Panc1 (cell line): ENCODE measurements around the gene MACROD2. TPM values are rescaled to one million over a fixed set of nuclear protein-coding genes. Genes with fewer than 3 reads are reported as not detected.

Source experiments
- ATAC-seq: fragments of 200-7000 bp; cut with Tn5 transposase; 2 replicates; pipeline ENCODE4 v1.9.1; 2020; ENCODE audit warnings: mild to moderate bottlenecking, moderate library complexity
- BruUV-seq: library from RNA; stranded (reverse); fragments of 400-500 nt; replicated peaks from 2 replicates; lab custom pipeline; 2021; lab: Mats Ljungman, UMichigan
- CTCF ChIA-PET: fragments of 300-600 bp; sonication (Branson Sonifier 250); formaldehyde crosslinking; loops from one replicate; lab custom pipeline; 2022; ENCODE audit warnings: antibody characterized with exemption; lab: Charles Lee
- POLR2A ChIA-PET: fragments of 300-600 bp; sonication (Branson Sonifier 250); formaldehyde crosslinking; loops from one replicate; lab custom pipeline; 2022; ENCODE audit warnings: antibody characterized with exemption; lab: Charles Lee
- DNase-seq: peaks from one replicate; pipeline ENCODE4 v3.0.0-alpha.2; 2010; ENCODE audit warnings: low read depth, low spot score
- H3K27ac ChIP-seq: 2 replicates; pipeline ENCODE4 v1.5.1; 2011; ENCODE audit warnings: mild to moderate bottlenecking, low read length, inconsistent platforms
- H3K27me3 ChIP-seq: fragments of 200-500 bp; sonication (Bioruptor generic); 2 replicates; pipeline ENCODE4 v1.6.0; 2014; ENCODE audit warnings: low read length, inconsistent platforms; ENCODE audit not compliant: control insufficient read depth, insufficient read depth
- H3K36me3 ChIP-seq: fragments of 200-500 bp; sonication (Bioruptor generic); 2 replicates; pipeline ENCODE4 v1.5.1; 2014; ENCODE audit warnings: inconsistent platforms, mild to moderate bottlenecking, low read length, moderate library complexity; ENCODE audit not compliant: control insufficient read depth, insufficient read depth
- H3K4me1 ChIP-seq: 2 replicates; pipeline ENCODE4 v1.5.1; 2011; ENCODE audit warnings: inconsistent platforms, mild to moderate bottlenecking, low read length, moderate library complexity; ENCODE audit not compliant: control insufficient read depth, insufficient read depth
- H3K4me3 ChIP-seq, 2 experiments: 2 replicates each; pipeline ENCODE4 v1.5.1; 2011 to 2012; ENCODE audit warnings: low read depth in 2 of 2, low read length in 2 of 2, mild to moderate bottlenecking in 2 of 2, inconsistent platforms in 1 of 2, moderate library complexity in 1 of 2
- H3K9me3 ChIP-seq: fragments of 200-500 bp; sonication (Bioruptor generic); 2 replicates; pipeline ENCODE4 v1.5.1; 2014; ENCODE audit warnings: low read depth, mild to moderate bottlenecking, inconsistent platforms, low read length, moderate library complexity; ENCODE audit not compliant: control insufficient read depth, insufficient read depth
- POLR2AphosphoS5 ChIP-seq: IDR thresholded peaks from 2 replicates; pipeline ENCODE4 v1.6.1; 2012; ENCODE audit warnings: mild to moderate bottlenecking, low read depth, low read length, moderate library complexity
- SIN3A ChIP-seq: IDR thresholded peaks from 2 replicates; pipeline ENCODE4 v1.6.1; 2012; ENCODE audit warnings: low read depth, mild to moderate bottlenecking, low read length, moderate library complexity, borderline replicate concordance; ENCODE audit not compliant: insufficient read depth
- TCF7L2 ChIP-seq: IDR thresholded peaks from 2 replicates; pipeline ENCODE4 v1.6.1; 2011; ENCODE audit warnings: mild to moderate bottlenecking, low read depth, low read length, inconsistent platforms
- in situ Hi-C: cut with HindIII; loops from 2 replicates; pipeline ENCODE4 v1.10.0; 2016; ENCODE audit warnings: low sequenced_read_pairs, low pct_unique_long_range_greater_than_20kb
- intact Hi-C: fragments of 100-400 bp; cut with micrococcal nuclease; formaldehyde crosslinking; loops from one replicate; pipeline ENCODE4 v1.10.0; 2022; ENCODE audit not compliant: unreplicated experiment
- total RNA-seq: library from RNA; stranded (reverse); gene quantifications from one replicate; pipeline ENCODE4 v1.2.1, GENCODE V29; 2021; ENCODE audit not compliant: unreplicated experiment
- TF ChIP-seq, protein P1 (sequence below), 2 experiments: IDR thresholded peaks; 2 replicates each; pipeline ENCODE4 v1.6.1; 2011 to 2012; ENCODE audit warnings: low read depth in 2 of 2, control low read depth in 1 of 2, low read length in 1 of 2, mild to moderate bottlenecking in 1 of 2, moderate library complexity in 1 of 2; ENCODE audit not compliant: insufficient read depth in 1 of 2
- TF ChIP-seq, protein P2 (sequence below): fragments of 450-650 bp; IDR thresholded peaks from 2 replicates; pipeline ENCODE4 v1.5.1; 2017; ENCODE audit warnings: mild to moderate bottlenecking

The MACROD2 gene
- total RNA-seq, 1 experiment from 2014 or later = 1.2 TPM

DNA sequence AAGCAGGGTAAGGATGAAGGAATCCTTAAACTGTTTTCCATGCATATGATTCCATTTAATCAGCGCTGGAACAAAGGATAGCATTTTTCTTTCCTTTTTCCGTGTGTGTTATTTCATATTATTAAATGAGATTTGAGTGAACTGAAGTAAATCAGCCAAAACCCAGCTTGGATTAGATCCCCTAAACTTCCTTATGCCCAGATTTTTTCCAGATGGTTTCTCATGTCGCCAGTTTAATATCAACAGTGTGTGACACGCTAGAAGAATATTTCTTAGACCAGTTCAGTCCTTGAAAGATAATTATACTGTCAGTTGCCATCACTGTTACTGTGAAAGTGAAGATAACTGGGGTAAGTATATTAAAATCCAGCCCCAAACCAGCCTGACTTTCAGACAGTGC is 1568.5 kb downstream of the MACROD2 start:
- DNase-seq (no peak), ATAC-seq (no peak)
- POLR2A ChIA-PET = no interaction called here
- H3K9me3 ChIP-seq = no peaks in the 10 kb centered on the region
- no peak overlapping the region for H3K4me3 ChIP-seq
- no peaks in the 10 kb centered on the region for H3K4me1 ChIP-seq
- H3K27ac ChIP-seq = no peak overlapping the region
- in situ Hi-C loops = no loop called here
- intact Hi-C loops = no loop called here
- CTCF ChIA-PET = no interaction called here
- no peak for TF ChIP-seq POLR2AphosphoS5
- TF ChIP-seq, protein P1, sequence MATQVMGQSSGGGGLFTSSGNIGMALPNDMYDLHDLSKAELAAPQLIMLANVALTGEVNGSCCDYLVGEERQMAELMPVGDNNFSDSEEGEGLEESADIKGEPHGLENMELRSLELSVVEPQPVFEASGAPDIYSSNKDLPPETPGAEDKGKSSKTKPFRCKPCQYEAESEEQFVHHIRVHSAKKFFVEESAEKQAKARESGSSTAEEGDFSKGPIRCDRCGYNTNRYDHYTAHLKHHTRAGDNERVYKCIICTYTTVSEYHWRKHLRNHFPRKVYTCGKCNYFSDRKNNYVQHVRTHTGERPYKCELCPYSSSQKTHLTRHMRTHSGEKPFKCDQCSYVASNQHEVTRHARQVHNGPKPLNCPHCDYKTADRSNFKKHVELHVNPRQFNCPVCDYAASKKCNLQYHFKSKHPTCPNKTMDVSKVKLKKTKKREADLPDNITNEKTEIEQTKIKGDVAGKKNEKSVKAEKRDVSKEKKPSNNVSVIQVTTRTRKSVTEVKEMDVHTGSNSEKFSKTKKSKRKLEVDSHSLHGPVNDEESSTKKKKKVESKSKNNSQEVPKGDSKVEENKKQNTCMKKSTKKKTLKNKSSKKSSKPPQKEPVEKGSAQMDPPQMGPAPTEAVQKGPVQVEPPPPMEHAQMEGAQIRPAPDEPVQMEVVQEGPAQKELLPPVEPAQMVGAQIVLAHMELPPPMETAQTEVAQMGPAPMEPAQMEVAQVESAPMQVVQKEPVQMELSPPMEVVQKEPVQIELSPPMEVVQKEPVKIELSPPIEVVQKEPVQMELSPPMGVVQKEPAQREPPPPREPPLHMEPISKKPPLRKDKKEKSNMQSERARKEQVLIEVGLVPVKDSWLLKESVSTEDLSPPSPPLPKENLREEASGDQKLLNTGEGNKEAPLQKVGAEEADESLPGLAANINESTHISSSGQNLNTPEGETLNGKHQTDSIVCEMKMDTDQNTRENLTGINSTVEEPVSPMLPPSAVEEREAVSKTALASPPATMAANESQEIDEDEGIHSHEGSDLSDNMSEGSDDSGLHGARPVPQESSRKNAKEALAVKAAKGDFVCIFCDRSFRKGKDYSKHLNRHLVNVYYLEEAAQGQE (IDR thresholded peaks at IDR 0.05; ENCODE audit: insufficient read depth in 1 of 2, low read depth in 2 of 2, low read length in 1 of 2) = no peak
- no peak for TF ChIP-seq TCF7L2
- TF ChIP-seq SIN3A = no peak
- TF ChIP-seq, protein P2, sequence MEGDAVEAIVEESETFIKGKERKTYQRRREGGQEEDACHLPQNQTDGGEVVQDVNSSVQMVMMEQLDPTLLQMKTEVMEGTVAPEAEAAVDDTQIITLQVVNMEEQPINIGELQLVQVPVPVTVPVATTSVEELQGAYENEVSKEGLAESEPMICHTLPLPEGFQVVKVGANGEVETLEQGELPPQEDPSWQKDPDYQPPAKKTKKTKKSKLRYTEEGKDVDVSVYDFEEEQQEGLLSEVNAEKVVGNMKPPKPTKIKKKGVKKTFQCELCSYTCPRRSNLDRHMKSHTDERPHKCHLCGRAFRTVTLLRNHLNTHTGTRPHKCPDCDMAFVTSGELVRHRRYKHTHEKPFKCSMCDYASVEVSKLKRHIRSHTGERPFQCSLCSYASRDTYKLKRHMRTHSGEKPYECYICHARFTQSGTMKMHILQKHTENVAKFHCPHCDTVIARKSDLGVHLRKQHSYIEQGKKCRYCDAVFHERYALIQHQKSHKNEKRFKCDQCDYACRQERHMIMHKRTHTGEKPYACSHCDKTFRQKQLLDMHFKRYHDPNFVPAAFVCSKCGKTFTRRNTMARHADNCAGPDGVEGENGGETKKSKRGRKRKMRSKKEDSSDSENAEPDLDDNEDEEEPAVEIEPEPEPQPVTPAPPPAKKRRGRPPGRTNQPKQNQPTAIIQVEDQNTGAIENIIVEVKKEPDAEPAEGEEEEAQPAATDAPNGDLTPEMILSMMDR = no peak
- BruUV-seq = no TSS peak
- no peaks in the 10 kb centered on the region for H3K36me3 ChIP-seq
- no peaks in the 10 kb centered on the region for H3K27me3 ChIP-seq

DNA sequence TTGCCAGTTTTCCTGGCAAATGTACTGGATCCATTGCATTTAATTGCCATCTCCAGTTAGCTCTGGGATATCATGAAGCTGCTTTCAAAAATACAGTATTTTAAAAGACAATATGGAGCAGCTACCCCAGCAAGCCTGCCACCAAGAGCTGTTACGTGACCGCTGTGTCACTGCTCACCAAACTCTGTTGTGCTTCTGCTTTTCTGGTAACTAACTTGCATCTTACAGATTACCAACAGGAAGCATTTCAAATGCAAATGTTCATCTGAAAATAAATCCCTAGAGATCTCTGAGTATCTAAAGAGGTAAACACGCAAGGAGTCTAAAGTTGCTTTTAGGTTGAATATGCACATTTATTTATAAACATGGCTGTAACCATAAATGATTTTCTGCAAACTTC is 1569.7 kb downstream of the MACROD2 start:
- Histone ChIP-seq H3K4me1 (no peaks in the 10 kb centered on the region), H3K4me3 (no peak overlapping the region), H3K27me3 (no peaks in the 10 kb centered on the region), H3K9me3 (no peaks in the 10 kb centered on the region), H3K36me3 (no peaks in the 10 kb centered on the region), H3K27ac (no peak overlapping the region)
- DNase-seq (no peak), ATAC-seq (no peak)
- CTCF ChIA-PET = no interaction called here
- intact Hi-C loops = no loop called here
- TF ChIP-seq TCF7L2 (no peak), POLR2AphosphoS5 (no peak), SIN3A (no peak)
- TF ChIP-seq, protein P2 = no peak
- TF ChIP-seq, protein P1 (IDR thresholded peaks at IDR 0.05; ENCODE audit: insufficient read depth in 1 of 2, low read depth in 2 of 2, low read length in 1 of 2) = no peak
- BruUV-seq = no TSS peak
- POLR2A ChIA-PET = no interaction called here
- in situ Hi-C loops = no loop called here
